Ovary (tissue), 9 donors: ENCODE measurements around the gene PTPRN2. TPM values are rescaled to one million over a fixed set of nuclear protein-coding genes. Genes with fewer than 3 reads are reported as not detected.

Experiments used
- DNase-seq, 5 donors: peaks; one replicate each; pipeline ENCODE4 v3.0.0-alpha.2; 2019 to 2020
- H3K27ac ChIP-seq, 2 donors: fragments of 200-600 bp; one replicate each; pipeline versions ENCODE4 v1.5.1 to v1.8.0; 2019 to 2022
- H3K27me3 ChIP-seq: fragments of 200-600 bp; one replicate; pipeline ENCODE4 v1.8.0; 2022
- H3K36me3 ChIP-seq: fragments of 200-600 bp; sonication (generic); one replicate; pipeline ENCODE4 v1.5.1; 2019
- H3K4me1 ChIP-seq: one replicate; pipeline ENCODE4 v1.8.1; 2013; ENCODE audit warnings: mild to moderate bottlenecking, moderate library complexity; ENCODE audit not compliant: insufficient read depth
- H3K4me3 ChIP-seq: fragments of 200-600 bp; sonication (generic); one replicate; pipeline ENCODE4 v1.5.1; 2017
- H3K9me3 ChIP-seq, 2 donors: fragments of 200-600 bp in 1 of 2; sonication (generic) in 1 of 2; one replicate each; pipeline versions ENCODE4 v1.5.1 to v1.8.1; 2013 to 2019; ENCODE audit warnings: mild to moderate bottlenecking in 1 of 2, moderate library complexity in 1 of 2
- CTCF ChIP-seq, 3 donors: fragments of 450-650 bp in 2 of 3; fragments of 200-600 bp in 1 of 3; IDR thresholded peaks; one replicate each; pipeline versions ENCODE4 v1.5.1 to v1.8.0; 2016 to 2022; ENCODE audit warnings: antibody characterized with exemption in 3 of 3, mild to moderate bottlenecking in 1 of 3
- EP300 ChIP-seq: sonication (generic); formaldehyde crosslinking; IDR thresholded peaks from one replicate; pipeline ENCODE4 v1.6.1; 2017; ENCODE audit warnings: antibody characterized with exemption
- POLR2A ChIP-seq: fragments of 450-650 bp; IDR thresholded peaks from one replicate; pipeline ENCODE4 v1.6.1; 2017; ENCODE audit warnings: antibody characterized with exemption, mild to moderate bottlenecking, moderate library complexity
- WGBS, 3 donors: extraction: QIAGEN DNeasy Blood & Tissue Kit in 1 of 3; methylation state at CpG; one replicate each; pipeline versions ENCODE4 v1.1.5 to v1.1.7; 2013 to 2017; 5-methylcytosine and 5-hydroxymethylcytosine counted together
- intact Hi-C, 4 donors: fragments of 100-400 bp; cut with DNase I; formaldehyde crosslinking; loops; one replicate each; pipeline versions ENCODE4 v1.11.0 to v1.15.1; 2022 to 2023
- polyA plus RNA-seq, 2 donors: library from polyadenylated mRNA; stranded (reverse); fragments of 200-250 nt in 1 of 2; fragments of 350-450 nt in 1 of 2; fragmentation: Illumina TruSeq in 1 of 2; extraction: RNeasy Lipid Tissue Mini Kit (QIAGEN cat#74804) in 1 of 2; gene quantifications; one replicate each; pipeline ENCODE4 v1.2.3, GENCODE V29; 2013 to 2014
- total RNA-seq, 7 donors: library from RNA; depleted of rRNA in 2 of 7; stranded (reverse); fragments of >200 nt in 2 of 7; fragmentation: NEBNext Ultra II Directional in 3 of 7; extraction: Animal tissue kit (Norgen Biotek cat#: 25700) in 3 of 7; gene quantifications; one replicate each; pipeline versions ENCODE4 v1.1.0 to v1.2.4, GENCODE V29; 2016 to 2023
- donor health status: DM: no; HTN: no; CAD: no; lungs with moderate emphysema.
- donor health status: DM: no; HTN: no; CAD: no.
- donor health status: Bipolar disorder and iron deficiency.
- donor health status: DM: yes; HTN: yes; CAD: no.
- donor health status: DM: no; HTN: no; CAD: no.
- donor health status: DM: yes; HTN: yes; CAD: no.

The PTPRN2 gene
- total and polyA plus RNA-seq, 9 donors = 3.5 to 11.1 (median 5.9) TPM

DNA sequence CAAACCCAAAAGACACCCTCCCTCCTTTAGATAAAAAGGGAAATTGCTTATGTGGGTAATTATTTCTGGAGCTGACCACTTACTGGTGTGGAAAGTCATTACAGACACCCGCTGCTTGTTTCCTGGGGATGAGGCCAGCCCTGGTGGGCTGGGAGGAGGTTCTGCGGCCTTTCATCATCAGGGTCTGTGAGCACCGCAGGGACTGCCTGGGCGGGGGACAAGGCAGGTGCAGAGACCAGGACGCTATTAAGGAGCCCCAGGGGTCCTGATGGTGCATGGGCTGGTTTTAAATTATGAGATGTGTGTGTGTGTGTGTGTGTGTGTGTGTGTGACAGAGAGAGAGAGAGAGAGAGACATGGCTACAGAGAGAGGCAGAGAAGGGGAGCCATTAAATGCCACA is 1079.6 kb downstream of the PTPRN2 start:
- no peaks in the 10 kb centered on the region for H3K36me3 ChIP-seq
- H3K4me1 ChIP-seq = no peaks in the 10 kb centered on the region
- DNase-seq = no peak
- TF ChIP-seq POLR2A = no peak
- no peak for TF ChIP-seq CTCF (IDR thresholded peaks at IDR 0.05)
- TF ChIP-seq EP300 = no peak
- H3K4me3 ChIP-seq = no peak overlapping the region
- intact Hi-C loops = no loop called here
- H3K27me3 ChIP-seq = no peaks in the 10 kb centered on the region
- no peaks in the 10 kb centered on the region for H3K9me3 ChIP-seq
- WGBS, 3 donors = 65 to 70% (median 65%) methylated on average over 5 of the region's 5 CpGs
- H3K27ac ChIP-seq = no peak overlapping the region

GRCh38 chr7:157506268-157506667 is 1081.4 kb downstream of the PTPRN2 start:
- no peak overlapping the region for H3K4me3 ChIP-seq
- 81 to 91% (median 91%) methylated on average over 6 of the region's 6 CpGs for WGBS, 3 donors
- no peaks in the 10 kb centered on the region for H3K27me3 ChIP-seq

GRCh38 chr7:157505646-157506045 is 1082.0 kb downstream of the PTPRN2 start:
- intact Hi-C loops = no loop called here
- no peaks in the 10 kb centered on the region for H3K27me3 ChIP-seq
- DNase-seq = no peak
- no peaks in the 10 kb centered on the region for H3K9me3 ChIP-seq
- no peak overlapping the region for H3K4me3 ChIP-seq
- H3K36me3 ChIP-seq = no peaks in the 10 kb centered on the region
- no peaks in the 10 kb centered on the region for H3K4me1 ChIP-seq
- H3K27ac ChIP-seq = no peak overlapping the region
- 68 to 82% (median 72%) methylated on average over 1 of the region's 1 CpG for WGBS, 3 donors
- no peak for TF ChIP-seq POLR2A
- TF ChIP-seq EP300 = no peak
- no peak for TF ChIP-seq CTCF (IDR thresholded peaks at IDR 0.05)

More at GRCh38 chr7:157506268-157506667, 1081.4 kb downstream of the PTPRN2 start:
- no peaks in the 10 kb centered on the region for H3K36me3 ChIP-seq
- H3K27ac ChIP-seq = no peak overlapping the region
- no peaks in the 10 kb centered on the region for H3K4me1 ChIP-seq
- no peaks in the 10 kb centered on the region for H3K9me3 ChIP-seq
- intact Hi-C loops = no loop called here
- DNase-seq = peak in 1 of 5 donors; percentile 10
- no peak for TF ChIP-seq EP300
- no peak for TF ChIP-seq POLR2A
- TF ChIP-seq CTCF (IDR thresholded peaks at IDR 0.05) = no peak

GRCh38 chr7:157503229-157503628 is 1084.4 kb downstream of the PTPRN2 start:
- Histone ChIP-seq H3K27ac (no peak overlapping the region), H3K27me3 (no peaks in the 10 kb centered on the region), H3K4me3 (no peak overlapping the region), H3K9me3 (no peaks in the 10 kb centered on the region), H3K36me3 (no peaks in the 10 kb centered on the region), H3K4me1 (no peaks in the 10 kb centered on the region)
- intact Hi-C loops = no loop called here
- 68 to 81% (median 81%) methylated on average over 4 of the region's 4 CpGs for WGBS, 3 donors
- no peak for TF ChIP-seq CTCF (IDR thresholded peaks at IDR 0.05)
- TF ChIP-seq EP300 = no peak
- TF ChIP-seq POLR2A = no peak
- peak in 1 of 5 donors; percentile 5 for DNase-seq
